ENCODE data around the gene PARL.

- TF ChIP-seq CEBPZ (IDR thresholded peaks at IDR 0.05; ENCODE audit: low read depth, low read length) (no peak), ZNF217 (IDR thresholded peaks at IDR 0.05) (no peak), SUZ12 (IDR thresholded peaks at IDR 0.05; ENCODE audit: unreplicated experiment) (no peak), POLR2AphosphoS5 (IDR thresholded peaks at IDR 0.05; ENCODE audit: low read length) (no peak), CTCF (IDR thresholded peaks at IDR 0.05 in 2 of 3, conservative IDR thresholded peaks at IDR 0.05 in 1 of 3; ENCODE audit: control insufficient read depth in 2 of 3, extremely low read depth in 1 of 3, insufficient read depth in 1 of 3, low read depth in 3 of 3, low read length in 3 of 3) (no peak), E2F4 (IDR thresholded peaks at IDR 0.05; ENCODE audit: low read depth, low read length) (no peak), REST (IDR thresholded peaks at IDR 0.05; ENCODE audit: low read depth, low read length) (no peak), SPI1 (IDR thresholded peaks at IDR 0.05; ENCODE audit: borderline replicate concordance, insufficient read depth, low read depth, low read length) (no peak), KAT2A (conservative IDR thresholded peaks at IDR 0.05; ENCODE audit: control insufficient read depth, low read depth, low read length) (no peak), LARP7 (IDR thresholded peaks at IDR 0.05) (no peak), POLR2A (IDR thresholded peaks at IDR 0.05; ENCODE audit: low read depth, low read length) (no peak), IRF3 (IDR thresholded peaks at IDR 0.05) (no peak)
Observed at GRCh38 chr3:183845608-183846288, 38.9 kb downstream of the PARL start.
